Coronary artery (tissue), 2 donors: ENCODE data around the gene DHRS12.

ENCODE experiments used
- DNase-seq: peaks from one replicate; pipeline ENCODE4 v3.0.0-alpha.2; 2017; ENCODE audit warnings: low spot score
- H3K27ac ChIP-seq, 2 donors: fragments of 200-600 bp; sonication (generic); one replicate each; pipeline ENCODE4 v1.5.1; 2016 to 2019
- H3K4me3 ChIP-seq: fragments of 200-600 bp; sonication (generic); 2 replicates; pipeline ENCODE4 v1.5.1; 2016; ENCODE audit warnings: mild to moderate bottlenecking, moderate library complexity
- TF ChIP-seq, protein P1 (sequence below): fragments of 200-600 bp; sonication (generic); IDR thresholded peaks from one replicate; pipeline ENCODE4 v1.5.1; 2019; ENCODE audit warnings: antibody characterized with exemption

DHRS12 gene

GRCh38 chr13:51772105-51772455 lies 31.9 kb downstream of the DHRS12 start:
- Histone ChIP-seq H3K4me3 (no peak overlapping the region), H3K27ac (no peak overlapping the region)
- TF ChIP-seq, protein P1, sequence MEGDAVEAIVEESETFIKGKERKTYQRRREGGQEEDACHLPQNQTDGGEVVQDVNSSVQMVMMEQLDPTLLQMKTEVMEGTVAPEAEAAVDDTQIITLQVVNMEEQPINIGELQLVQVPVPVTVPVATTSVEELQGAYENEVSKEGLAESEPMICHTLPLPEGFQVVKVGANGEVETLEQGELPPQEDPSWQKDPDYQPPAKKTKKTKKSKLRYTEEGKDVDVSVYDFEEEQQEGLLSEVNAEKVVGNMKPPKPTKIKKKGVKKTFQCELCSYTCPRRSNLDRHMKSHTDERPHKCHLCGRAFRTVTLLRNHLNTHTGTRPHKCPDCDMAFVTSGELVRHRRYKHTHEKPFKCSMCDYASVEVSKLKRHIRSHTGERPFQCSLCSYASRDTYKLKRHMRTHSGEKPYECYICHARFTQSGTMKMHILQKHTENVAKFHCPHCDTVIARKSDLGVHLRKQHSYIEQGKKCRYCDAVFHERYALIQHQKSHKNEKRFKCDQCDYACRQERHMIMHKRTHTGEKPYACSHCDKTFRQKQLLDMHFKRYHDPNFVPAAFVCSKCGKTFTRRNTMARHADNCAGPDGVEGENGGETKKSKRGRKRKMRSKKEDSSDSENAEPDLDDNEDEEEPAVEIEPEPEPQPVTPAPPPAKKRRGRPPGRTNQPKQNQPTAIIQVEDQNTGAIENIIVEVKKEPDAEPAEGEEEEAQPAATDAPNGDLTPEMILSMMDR: no peak
- DNase-seq: no peak

- TF ChIP-seq, protein P1: no peak
- DNase-seq: no peak
- H3K27ac ChIP-seq: peak overlapping the region in 1 of 2 donors; percentile 86
- H3K4me3 ChIP-seq: no peak overlapping the region
Observed at GRCh38 chr13:51771418-51772104, 32.4 kb downstream of the DHRS12 start.

- TF ChIP-seq, protein P1: no peak
- Histone ChIP-seq H3K27ac (peak overlapping the region; percentile 86), H3K4me3 (no peak overlapping the region)
- no peak for DNase-seq
Observed at GRCh38 chr13:51770681-51771417, 33.1 kb downstream of the DHRS12 start.

GRCh38 chr13:51770160-51770559 lies 33.8 kb downstream of the DHRS12 start:
- H3K4me3 ChIP-seq: no peak overlapping the region
- peak overlapping the region; percentile 86 for H3K27ac ChIP-seq
- DNase-seq: no peak
- TF ChIP-seq, protein P1: no peak

DNA sequence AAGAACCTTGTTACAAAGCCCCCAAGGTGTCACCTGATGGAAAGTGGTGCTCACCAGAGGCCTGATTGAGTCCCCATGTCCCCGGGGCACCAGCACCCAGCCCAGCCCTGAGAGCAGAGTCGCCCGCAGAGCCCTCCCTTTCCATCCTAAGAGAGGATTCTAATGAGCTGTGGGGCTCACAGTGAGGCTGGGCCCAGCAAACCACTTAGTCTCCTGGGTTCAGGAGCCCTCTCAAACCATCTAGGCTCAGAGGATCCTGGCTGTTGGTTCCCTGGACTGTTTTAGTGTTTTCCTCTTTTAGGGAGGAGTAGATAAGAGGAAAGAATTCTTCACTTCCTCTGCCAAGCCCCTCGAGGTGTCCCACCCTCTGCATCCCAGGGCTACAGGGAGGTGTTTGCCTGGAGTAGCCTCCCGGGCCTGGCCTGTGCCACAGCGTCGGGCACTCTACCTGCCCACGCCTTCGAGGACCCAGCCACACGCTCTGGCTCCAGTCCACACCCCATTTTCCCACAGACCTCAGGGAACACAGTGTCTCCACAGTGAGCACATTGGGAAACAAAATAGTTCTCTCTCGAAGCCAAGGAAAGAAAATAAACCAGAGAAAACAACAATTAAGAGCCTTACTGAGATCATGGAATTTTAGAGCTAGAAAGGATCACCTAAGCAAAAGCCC lies 34.4 kb downstream of the DHRS12 start:
- TF ChIP-seq, protein P1: no peak
- peak; percentile 90 for DNase-seq
- H3K4me3 ChIP-seq: no peak overlapping the region
- H3K27ac ChIP-seq: peak overlapping the region; percentile 86 to 88

- H3K27ac ChIP-seq: peak overlapping the region; percentile 86 to 88
- DNase-seq: no peak
- TF ChIP-seq, protein P1: no peak
- no peak overlapping the region for H3K4me3 ChIP-seq
Observed at GRCh38 chr13:51768976-51769375, 35.0 kb downstream of the DHRS12 start.
